Amniotic stem cell (primary cell): Measurements from ENCODE around the gene DSCAML1.

Source experiments
- DNase-seq: peaks from one replicate; lab custom pipeline; 2025; lab: John Stamatoyannopoulos, UW

Gene DSCAML1

DNA sequence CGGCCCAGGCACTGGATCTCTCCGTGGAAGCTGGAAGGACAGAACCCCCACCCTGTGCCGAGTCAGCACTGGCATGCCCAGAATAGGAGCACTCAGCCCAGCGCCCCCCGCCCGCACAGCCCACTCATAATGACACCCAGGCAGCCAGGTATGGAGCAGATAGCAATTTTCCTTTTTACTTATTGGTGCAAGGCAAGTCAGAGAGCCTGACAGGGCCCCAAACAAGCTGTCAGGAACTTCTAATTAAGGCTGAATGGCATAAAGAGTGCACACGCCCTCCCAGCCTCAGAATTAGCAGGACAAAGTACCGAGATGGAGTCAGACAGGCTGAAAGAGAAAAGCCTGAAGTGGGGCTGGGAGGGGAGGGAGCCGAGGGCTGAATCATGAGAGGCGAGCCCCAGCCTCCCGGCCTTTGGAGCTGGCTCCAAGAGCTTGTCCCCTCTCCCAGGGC lies 76.9 kb downstream of the DSCAML1 start:
- no peak for DNase-seq

DNA sequence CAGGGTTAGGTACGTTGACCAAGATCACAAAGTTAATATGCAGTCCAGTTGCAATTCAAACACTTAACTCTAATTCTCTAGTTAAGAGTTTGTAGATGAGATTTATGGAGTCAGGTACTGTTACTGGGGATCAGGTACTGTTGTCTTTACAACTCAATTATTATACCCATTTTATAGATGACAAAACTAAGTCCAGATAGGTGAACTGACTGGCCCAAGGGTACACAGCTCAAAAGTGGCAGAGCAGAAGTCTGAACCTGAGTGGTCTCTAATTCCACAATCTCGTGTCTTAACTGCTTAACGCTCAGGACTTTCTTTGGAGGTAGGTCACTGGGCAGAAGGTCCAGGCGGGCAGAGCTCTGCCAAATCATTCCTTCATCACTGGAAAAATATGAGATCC lies 77.5 kb downstream of the DSCAML1 start:
- no peak for DNase-seq

DNA sequence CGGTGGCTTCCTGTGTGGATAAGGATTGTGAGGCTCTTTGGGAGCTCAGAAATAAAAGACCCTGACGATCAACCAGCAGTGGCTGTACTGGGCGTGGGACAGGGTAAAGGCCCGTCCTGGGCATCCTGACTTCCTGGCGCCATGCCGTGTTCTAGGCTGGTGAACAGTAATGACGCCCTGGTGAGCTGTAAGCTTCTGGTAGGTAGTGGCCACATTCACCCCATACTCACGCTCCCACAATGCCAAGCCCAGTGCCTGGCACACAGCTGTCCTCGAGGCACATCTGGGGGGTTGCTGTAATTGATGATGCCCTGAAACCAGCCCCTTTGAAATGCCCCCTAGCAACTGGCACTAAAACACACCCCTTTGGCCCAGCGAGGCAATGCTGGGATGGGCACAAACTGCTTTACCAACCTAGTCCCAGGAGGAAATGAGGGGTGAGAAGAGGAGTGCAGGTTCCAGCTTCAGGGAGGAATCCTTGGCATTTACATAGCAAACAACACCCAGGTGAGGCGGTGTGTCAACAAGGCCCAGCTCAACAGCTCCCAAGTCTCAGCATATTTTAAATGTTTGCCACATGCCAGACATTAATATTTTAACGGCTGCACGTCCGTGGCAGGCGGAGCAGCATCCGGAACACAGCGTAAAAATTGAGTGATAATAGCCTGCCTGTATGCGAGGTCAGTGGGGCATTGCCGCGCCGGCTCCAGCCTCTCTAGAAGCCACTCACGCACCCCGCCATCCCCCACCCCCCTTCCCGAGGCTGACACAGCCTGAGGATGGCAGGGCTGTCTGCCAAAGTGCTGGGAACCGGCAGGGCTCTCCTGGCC lies 79.3 kb downstream of the DSCAML1 start:
- no peak for DNase-seq

DNA sequence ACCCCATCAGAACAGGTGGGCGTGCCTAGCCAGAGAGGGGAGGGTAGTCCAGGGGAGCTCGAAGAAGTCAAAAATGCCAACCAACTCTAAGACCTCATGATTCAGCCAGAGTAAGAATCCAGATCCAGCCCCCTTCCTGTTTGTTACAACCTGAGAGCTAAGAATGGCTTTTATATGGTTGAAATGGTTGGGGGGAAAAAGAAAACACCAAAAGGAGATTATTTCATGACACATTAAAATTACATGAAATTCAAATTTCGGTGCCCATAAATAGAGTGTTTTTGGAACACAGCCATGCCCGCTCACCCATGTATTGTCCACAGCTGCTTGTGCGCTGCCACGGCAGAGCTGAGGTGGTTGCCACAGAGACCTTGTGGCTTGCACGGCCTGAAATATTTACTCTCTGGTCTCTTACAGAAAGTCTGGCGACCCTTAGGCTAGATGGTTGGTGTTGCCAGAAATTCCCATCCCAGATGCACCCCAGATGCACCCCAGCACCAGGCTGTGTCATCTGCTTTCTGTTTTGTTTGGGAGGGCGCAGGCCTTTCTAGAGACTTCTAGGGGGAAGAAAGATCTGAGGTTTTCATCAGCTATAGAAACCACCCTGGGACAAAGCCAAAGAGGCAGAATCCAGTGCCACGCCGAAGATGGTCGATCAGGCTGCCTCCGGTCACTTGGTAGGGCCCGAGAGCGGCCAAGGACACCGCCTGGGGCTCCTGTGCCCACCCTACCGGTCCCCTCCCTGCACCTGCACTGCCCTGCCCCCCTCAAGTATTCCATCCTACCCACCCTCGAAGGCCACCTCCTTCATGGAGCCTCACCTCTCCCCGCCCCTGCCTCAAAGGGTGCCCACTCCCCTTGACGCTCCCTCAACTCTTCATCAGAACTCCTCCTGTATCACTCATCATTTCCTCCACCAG lies 80.2 kb downstream of the DSCAML1 start:
- no peak for DNase-seq

DNA sequence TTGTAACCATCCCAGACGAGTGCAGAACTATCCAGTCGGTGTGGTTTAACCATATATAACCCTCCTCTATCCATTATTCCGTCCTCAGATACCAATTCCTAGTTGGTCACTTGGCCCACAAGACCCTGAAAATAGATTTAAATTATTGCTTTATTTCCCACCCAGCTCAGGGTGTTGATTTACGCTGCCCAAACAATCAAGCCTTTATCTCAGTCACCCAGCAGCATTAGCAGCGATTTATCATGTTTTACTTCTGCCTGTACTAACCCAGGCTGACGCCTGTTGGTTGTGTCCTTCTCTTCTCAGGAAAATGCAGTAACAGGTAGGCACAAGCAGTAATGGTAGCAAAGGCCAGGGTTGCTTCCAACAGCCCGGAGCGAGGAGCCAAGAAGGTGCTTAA lies 81.2 kb downstream of the DSCAML1 start:
- DNase-seq, result no peak

DNA sequence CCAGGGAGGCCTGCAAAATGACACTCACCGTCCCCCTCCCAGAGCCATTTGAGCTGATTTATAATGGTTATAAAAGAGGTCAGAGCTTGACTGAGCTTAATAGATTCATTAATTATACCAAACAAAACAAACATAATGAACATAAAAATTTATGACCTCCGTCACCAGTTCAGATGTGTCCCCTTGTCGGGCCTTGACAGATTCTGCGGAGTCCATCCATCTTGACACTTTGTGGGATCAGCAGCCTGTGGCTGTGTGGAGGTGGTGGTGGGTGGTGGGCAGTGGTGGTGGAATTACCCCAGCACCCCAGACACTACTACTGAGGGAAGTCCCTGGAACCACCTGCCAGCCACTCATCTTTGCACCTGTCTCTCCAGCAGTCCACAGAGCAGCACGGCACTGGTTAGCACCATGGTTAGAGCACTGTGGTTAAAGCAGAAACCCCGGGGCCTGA lies 83.5 kb downstream of the DSCAML1 start:
- no peak for DNase-seq

DNA sequence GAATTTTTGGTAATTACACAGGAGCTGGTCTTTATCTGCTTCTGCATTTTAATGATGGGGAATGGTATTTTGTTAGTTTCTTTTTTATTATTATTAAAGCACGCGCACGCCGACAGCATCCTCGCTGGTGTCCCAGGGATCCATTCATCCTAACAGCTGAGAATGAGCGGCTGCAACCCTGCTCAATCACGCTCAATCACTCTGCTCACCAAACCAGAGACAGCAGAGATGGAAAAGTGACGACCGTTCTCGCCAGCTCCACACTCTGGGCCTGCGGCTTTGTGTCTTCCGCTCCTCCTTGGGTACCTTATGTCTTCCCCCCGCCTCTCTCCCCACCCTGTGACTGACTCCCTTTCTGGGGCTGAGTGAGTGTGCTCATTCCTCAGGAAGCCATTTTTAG lies 84.5 kb downstream of the DSCAML1 start:
- no peak for DNase-seq

DNA sequence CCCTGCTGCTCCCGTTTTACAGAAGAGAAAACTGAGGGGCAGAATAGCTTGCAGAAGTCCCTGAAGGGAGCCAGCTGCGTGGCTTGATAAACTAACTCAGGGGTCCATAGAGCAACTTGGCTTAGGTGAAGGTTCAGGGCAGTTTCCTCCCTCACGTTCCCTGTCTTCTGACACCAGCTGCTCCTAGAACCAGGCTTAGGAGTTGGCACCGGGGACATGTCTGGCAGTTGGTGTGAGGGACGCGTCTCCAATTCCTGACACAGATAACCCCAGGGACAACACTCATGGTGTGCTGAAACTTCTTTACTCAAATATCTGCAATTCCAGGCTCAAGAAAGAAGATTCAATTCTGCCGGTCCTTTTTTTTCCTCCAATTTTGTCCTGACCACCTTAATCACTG lies 85.7 kb downstream of the DSCAML1 start:
- DNase-seq, result no peak

DNA sequence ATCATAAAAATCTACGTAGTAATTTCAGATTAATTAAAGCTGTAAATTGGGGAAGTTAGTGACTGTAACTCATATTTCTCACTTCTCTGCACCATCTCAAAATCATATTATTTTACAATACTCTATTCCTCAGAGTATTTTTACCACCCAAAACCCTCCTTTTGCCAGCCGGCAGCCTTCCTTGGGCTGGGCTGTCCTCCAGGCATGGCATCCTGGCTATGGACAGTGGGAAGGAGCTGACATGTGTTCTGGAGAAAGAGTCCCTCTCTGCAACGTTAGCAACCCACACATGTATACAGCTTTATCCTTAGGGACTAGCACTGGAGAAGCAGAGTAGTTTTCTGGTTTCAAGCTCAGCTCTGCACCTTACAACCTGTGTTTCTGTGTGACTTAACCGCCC lies 86.8 kb downstream of the DSCAML1 start:
- no peak for DNase-seq

DNA sequence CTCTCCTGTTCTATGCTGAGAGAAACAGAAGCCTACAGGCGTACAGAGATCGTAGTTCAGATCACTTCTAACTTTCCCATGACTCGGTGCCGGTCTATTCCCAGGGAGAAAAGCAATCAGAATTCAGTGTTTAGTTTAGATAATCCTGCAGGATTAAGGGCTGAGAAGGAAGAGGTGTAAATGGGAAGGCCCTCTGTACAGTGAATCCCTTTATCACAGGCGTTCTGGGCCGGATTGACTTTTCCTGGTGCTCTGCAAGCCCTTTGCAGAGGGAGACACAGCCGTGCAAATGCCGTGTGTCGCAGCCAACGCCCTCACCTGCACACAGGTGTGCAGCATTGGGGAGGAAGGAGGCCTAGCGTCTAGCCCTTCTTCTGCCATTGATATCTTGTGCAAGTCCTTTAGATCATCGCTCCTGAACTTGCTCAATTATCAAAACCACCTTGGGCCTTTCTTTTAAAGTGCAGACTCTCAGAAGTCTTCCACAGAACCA lies 90.6 kb downstream of the DSCAML1 start:
- DNase-seq, result no peak

DNA sequence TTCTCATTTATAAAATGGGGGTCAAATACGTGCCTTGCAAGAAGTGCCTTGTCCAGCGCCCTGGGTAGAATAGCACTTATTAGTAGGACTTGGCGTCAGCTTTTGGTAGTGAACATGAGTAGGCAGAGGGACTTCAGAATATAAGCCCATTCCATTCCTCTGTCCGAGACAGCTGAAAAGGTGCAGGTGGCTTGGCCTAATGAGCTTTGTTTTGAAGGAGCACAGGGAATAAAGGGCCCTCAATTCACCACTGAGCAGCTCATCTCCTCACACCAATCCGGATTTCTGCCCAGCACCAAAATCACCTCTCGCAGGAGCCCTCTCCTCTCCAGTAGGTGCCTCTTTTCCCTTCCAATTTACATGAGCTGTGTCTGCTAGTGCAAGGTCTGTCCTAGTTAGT lies 91.2 kb downstream of the DSCAML1 start:
- DNase-seq, result no peak

DNA sequence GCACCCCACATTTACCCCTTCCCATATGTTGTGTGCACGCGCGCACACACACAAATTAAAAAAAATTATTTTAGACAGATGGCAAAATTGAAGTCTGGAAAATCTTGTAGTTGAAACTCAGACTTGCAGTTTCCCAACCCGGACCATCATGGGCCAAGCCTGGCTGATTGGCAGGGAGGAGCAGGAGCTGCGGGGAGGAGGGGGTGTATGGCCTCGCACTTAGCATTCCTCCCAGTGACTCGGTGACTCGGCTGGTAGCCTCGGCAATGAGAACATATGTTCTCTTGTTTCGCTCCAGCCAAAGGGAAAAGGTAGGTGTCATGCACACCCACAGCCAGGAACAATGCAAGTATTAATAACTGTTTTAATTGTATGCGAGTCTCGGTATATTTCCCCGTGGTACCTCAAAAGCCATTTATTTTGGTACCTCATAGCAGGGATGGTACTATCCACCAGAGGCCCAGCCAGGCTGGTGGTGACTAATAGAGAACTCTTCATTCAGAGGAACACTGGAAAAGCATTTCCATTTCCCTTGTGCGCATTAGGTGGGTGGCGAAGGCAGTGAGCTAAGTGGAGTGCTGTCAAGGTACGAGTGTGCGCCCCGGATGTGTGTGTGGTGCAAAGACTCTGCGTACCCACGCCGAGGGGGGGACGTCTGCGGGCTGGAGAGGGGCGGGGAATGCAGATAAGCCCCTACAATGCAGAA lies 92.5 kb downstream of the DSCAML1 start:
- no peak for DNase-seq

DNA sequence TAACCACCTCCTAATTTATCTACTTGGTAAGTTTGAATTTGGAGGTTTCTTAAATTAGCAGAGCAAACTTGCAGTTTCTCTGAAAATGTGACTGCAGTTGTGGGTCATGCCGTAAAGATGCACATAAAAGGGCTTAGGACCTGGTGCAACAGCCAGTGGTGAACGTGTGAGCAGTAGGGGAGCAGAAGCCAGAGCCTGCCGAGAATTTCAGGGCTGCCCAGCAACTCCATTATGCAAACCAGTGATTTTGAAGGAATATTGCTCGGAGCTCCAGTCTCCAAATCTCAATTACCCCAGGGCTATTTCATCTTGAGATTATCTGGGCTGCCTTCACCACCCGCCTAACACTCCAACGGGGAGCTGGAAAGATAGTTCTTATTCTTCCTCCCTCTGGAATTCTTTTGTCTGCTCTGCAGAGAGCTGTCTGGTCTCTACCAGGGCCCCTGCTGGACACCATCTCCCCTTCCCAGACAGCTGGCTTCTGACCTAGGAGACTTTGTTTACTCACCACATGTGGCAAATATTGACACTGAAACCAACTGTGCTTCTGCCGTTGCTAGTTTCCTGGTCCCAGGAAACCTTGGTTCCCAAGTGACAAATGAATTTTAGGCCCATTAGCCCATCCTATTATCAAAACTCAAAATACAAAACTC lies 93.9 kb downstream of the DSCAML1 start:
- no peak for DNase-seq

DNA sequence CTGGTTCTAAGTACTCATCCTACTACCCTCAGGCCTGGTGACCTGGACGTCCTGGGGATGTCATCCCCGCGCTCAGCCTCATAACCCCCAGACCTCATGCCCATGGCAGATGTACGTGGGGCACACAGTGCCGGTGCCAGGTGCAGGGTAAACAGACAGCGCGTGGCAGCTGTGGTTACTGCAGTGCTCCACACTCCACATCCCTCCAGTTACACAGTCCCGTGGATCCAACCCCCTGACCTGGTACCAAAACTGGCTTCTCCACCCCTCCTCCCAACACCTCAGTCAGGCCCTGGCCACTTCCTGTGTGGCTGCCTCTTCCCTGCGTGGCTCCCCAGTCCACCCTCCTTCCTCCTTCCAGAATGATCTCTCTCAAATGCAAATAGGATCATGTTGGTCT lies 95.2 kb downstream of the DSCAML1 start:
- DNase-seq, result no peak

DNA sequence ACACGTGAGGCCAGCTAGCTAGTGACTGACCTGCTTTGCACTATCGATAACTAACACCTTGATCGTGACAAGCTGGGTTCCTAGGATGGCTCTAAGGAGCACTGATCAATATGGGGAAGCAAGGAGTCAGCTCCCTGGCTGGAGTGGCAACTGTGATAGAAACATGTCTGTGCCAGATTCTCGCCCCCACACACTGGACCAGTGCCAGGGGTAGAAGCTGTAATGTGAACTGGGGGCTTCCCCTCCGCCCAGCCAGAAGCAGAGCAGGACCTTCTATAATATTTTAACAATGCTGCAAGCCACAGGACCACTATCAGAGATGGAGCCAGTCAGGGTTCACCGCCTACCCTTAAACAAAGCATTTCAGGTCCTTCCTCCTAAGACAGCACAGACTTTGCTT lies 96.5 kb downstream of the DSCAML1 start:
- DNase-seq, result no peak

DNA sequence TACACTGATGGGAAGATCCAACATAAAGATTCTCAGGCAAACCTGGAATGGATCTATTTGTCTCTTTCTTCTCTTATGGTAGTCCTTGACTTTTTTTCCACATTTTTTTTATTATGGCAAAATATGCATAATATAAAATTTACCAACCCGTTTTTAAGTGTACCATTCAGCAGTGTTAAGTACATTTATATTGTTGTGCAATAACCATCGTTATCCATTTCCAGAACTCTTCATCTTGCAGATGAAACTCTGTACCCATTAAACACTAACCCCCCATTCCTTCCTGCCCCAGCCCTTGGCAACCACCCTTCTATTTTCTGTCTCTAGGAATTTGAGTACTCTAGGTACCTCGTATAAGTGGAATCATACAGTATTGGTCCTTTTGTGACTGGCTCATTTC lies 99.7 kb downstream of the DSCAML1 start:
- no peak for DNase-seq

DNA sequence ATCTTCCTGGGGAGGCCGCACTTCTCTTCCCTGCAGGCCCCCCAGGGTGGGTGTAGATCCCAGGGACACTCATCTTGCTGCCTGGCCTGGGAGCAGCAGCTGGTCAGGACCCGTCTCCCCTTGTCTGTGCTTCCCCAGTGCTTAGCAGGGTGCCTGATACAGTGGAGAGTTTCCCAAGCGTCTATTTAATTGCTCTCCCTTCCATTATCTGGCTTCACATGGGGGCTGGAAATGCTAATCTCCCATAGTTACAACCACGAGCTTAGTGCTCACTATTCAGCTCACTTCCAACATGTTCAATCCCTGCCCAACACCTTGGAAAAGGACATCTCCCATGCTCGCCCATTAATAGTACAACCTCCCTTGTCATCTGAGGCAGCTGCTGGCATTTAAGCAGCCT lies 100.5 kb downstream of the DSCAML1 start:
- no peak for DNase-seq

DNA sequence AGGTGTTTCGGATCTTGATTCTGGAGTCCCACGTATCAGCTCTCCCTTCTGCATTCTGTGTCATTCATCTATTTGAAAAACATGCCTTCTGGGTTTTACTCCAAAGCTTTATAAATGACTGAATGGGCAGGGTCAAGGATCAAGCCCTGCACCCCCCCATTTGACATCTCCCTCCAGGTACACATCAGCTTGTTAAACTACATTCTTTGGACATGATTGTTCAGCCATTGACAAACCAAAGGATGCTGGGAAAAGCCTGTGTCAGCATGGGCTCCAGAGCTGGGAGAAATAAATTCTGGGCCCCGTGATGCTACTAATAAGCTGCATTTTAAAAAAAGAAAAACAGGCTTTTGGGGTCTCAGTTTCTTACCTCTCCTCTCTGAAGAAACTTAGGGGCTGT lies 103.7 kb downstream of the DSCAML1 start:
- DNase-seq, result no peak

DNA sequence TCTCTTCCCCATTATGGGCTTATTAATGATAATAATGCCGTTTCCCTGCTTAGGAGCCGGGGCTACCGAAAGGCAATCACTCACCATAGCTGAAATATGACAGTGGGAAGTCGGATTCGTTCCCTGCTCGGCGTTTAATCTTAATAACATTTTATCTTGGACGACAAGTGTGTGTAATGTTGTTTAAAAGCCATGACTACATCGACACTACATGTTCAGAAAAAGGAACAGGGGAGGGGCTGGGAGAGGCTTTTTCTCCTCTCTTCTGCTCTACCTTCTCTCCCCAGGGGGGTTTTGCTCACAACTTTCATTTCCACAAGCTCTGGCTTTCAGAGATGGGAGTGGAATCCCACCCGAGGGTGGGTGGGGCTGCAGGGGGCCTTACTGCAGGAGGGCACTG lies 105.5 kb downstream of the DSCAML1 start:
- DNase-seq, result no peak

DNA sequence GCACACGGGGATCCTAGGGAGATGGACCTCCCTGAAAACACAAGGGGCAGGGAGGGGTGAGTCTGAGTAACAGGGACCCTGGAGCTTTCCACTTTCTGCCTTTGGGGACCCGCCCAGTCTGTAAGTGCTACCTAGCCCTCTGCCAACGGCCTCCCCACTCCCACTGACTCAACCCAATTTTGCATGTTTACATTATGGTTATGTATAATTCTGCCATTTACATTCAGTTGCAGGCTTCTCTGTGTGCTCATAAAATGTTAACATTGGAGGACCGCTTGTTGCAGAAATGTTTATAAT lies 105.8 kb downstream of the DSCAML1 start:
- no peak for DNase-seq

DNA sequence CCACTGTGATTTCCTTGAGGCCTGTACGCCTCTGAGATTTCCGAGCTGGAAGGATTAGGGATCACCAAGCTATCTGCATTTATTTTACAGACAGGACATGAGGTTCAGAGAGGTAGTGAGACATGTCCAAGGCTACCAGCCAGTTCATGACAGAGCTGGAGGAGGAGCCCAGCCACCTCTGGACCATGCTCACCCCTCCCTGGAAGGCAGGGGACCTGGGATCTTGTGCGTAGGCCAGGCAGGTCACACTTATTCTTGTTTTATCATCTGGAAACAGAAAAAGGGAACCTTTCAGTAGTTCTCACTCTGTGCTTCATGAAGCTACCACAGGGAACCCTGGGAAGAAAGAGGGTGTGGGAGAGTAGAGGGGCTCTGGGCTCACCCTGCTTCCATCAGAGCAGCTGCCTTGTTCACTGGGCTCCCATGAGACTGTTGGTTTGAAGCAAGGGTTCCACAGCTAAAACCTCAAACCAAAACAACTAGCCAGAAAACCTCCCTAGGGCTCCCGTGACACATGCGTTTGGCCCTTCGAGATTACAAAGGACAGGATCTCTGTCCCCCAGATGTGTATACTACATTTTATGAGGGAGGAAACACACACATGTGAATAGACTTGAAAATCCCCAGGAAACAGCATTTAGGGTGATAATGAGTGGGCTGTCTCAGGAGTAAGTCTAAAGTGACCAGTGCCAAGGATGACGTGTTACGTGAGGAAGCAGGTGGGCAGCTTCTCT lies 106.4 kb downstream of the DSCAML1 start:
- DNase-seq, result no peak
